Naive thymus-derived CD8-positive, alpha-beta T cell (primary cell): Measurements from ENCODE around the gene IGFBP5. TPM values are rescaled to one million over a fixed set of nuclear protein-coding genes. Genes with fewer than 3 reads are reported as not detected.

Experiments used
- ATAC-seq, 2 donors: fragments of 150-1000 bp; cut with Tn5 transposase in 1 of 2; sonication (Bioruptor Pico), chemical (Tn5 transposase) in 1 of 2; 1 replicate in 1 of 2; 2 replicates in 1 of 2; pipeline ENCODE4 v1.10.0; 2021; ENCODE audit warnings: mild to moderate bottlenecking in 2 of 2, moderate library complexity in 2 of 2
- POLR2A ChIA-PET: fragments of 350-600 bp; sonication (Branson Sonifier 250); formaldehyde crosslinking; loops from one replicate; lab custom pipeline; 2021; ENCODE audit warnings: antibody characterized with exemption; lab: Charles Lee
- DNase-seq, 10 donors: peaks; one replicate each; pipeline versions ENCODE4 v3.0.0 to v3.0.0-alpha.2; 2020 to 2022
- H3K27ac Mint-ChIP-seq, 10 donors: one replicate each; pipeline ENCODE4 v1.8.0; 2020 to 2022; ENCODE audit warnings: mild to moderate bottlenecking in 10 of 10, mixed read lengths in 10 of 10, moderate library complexity in 4 of 10, inconsistent platforms in 1 of 10
- H3K27me3 Mint-ChIP-seq, 5 donors: one replicate each; pipeline ENCODE4 v1.8.0; 2021 to 2022; ENCODE audit warnings: mixed read lengths in 5 of 5
- H3K36me3 Mint-ChIP-seq, 3 donors: one replicate each; pipeline ENCODE4 v1.8.0; 2020 to 2022; ENCODE audit warnings: mixed read lengths in 3 of 3, mild to moderate bottlenecking in 2 of 3, inconsistent platforms in 1 of 3
- H3K4me1 Mint-ChIP-seq, 4 donors: one replicate each; pipeline ENCODE4 v1.8.0; 2021 to 2022; ENCODE audit warnings: mixed read lengths in 4 of 4
- H3K4me3 Mint-ChIP-seq, 10 donors: one replicate each; pipeline ENCODE4 v1.8.0; 2020 to 2022; ENCODE audit warnings: mild to moderate bottlenecking in 10 of 10, mixed read lengths in 10 of 10, moderate library complexity in 6 of 10, inconsistent platforms in 1 of 10
- H3K9me3 Mint-ChIP-seq, 9 donors: one replicate each; pipeline ENCODE4 v1.8.0; 2020 to 2022; ENCODE audit warnings: mixed read lengths in 9 of 9, mild to moderate bottlenecking in 3 of 9, inconsistent platforms in 1 of 9, moderate library complexity in 1 of 9
- polyA plus RNA-seq, 3 donors: library from polyadenylated mRNA; unstranded; fragments of 300-500 nt; fragmentation: Illumina TruSeq; gene quantifications; one replicate each; pipeline ENCODE4 v1.2.3, GENCODE V29; 2021
- total RNA-seq, 8 experiments: library from RNA in 2 of 8; stranded (reverse) in 2 of 8; gene quantifications; one replicate each; pipeline ENCODE4 v1.2.3 and lab custom pipeline; 2021 to 2026

The IGFBP5 gene, protein sequence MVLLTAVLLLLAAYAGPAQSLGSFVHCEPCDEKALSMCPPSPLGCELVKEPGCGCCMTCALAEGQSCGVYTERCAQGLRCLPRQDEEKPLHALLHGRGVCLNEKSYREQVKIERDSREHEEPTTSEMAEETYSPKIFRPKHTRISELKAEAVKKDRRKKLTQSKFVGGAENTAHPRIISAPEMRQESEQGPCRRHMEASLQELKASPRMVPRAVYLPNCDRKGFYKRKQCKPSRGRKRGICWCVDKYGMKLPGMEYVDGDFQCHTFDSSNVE
- total RNA-seq (not detected), polyA plus RNA-seq (not detected), total RNA-seq (lab: John Stamatoyannopoulos, UW) (0 to 0.42 (median 0.06) reads per million in 6 experiments)

DNA sequence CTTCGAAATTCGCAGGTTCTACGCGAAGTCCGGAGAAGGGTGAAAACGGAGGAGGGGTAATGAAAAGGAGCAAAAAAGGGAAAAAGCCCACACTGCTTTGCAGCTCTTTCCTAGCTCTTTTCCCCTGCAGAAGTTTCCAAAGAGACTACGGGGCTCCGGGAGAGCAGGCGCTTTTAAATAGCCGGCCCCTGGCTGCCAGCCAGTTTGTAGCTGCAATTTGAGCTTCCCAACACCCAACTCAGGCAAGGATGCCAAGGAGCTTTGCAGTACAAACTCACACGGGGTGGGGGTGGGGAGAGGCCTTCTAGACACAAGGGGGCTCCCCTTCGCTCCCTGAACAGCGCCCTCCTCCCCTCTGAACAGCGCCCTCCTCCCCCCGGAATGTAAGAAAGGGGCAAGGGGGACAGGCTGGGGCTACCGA is at the start of gene IGFBP5:
Gene IGFBP5 (minus strand): TSS at position 149 of the 421 bp plus-strand sequence. CDS start 774 bp downstream, outside the sequence.
- H3K27ac Mint-ChIP-seq, result peak within 1 kb of the TSS in 1 of 10 donors; percentile 18
- peaks cover 26 to 75% (median 45%) of the 10 kb centered on the region in 5 donors for H3K27me3 Mint-ChIP-seq
- POLR2A ChIA-PET, result no interaction called here
- ATAC-seq, result no peak
- peaks cover 0 to 2% (median 0%) of the 10 kb centered on the region in 9 donors for H3K9me3 Mint-ChIP-seq
- H3K4me1 Mint-ChIP-seq, result peaks cover 21 to 51% (median 35%) of the 10 kb centered on the region in 4 donors
- peaks cover 0 to 2% (median 0%) of the 10 kb centered on the region in 3 donors for H3K36me3 Mint-ChIP-seq
- peak within 1 kb of the TSS; percentile 71 to 92 (median 82) for H3K4me3 Mint-ChIP-seq
- DNase-seq, result no peak

DNA sequence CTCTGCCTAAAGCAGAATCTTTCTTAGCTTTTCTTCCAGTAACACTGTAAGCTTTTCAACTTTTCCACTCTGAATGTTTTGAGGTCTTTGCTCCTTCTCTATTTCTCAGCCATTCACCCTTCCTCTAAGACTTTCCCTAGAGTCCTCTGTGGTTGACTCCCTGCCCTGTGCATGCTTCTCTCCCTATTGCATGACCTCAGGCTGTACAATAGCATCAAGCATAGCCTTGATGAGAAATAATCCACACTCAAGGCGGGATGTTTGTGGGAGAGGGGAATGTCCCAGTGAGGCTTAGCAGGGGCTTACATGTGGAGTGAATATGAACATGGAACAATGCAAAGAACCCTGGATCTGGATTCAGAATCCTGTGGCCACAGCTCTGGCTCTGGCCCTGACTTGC is 48.4 kb upstream of the IGFBP5 start:
- H3K36me3 Mint-ChIP-seq, result no peaks in the 10 kb centered on the region
- no peaks in the 10 kb centered on the region for H3K4me1 Mint-ChIP-seq
- ATAC-seq (no peak), DNase-seq (no peak)
- H3K27me3 Mint-ChIP-seq, result peaks cover 10 to 39% (median 25%) of the 10 kb centered on the region in 5 donors
- POLR2A ChIA-PET, result no interaction called here
- H3K4me3 Mint-ChIP-seq, result no peak overlapping the region
- H3K9me3 Mint-ChIP-seq, result peaks cover 0 to 13% (median 0%) of the 10 kb centered on the region in 9 donors
- H3K27ac Mint-ChIP-seq, result no peak overlapping the region

DNA sequence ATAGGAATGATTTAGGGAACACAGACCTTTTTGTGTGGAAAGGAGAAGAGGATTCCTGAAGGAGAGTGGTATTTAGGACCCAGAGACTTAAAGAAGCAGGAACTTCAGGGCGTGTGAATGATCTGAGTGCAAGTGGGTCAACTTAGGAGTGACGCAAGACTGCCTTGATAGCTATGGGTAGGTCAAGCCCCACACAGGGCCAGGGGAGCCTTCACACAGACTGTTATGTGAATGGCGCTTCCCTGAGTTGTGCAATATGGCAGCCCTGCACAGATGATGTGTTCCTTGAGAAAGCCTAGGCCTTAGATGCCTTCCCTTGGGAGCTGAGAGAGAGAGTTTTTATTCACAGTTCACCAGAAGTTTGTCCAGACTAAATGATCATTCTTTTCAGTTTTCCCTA is 47.1 kb upstream of the IGFBP5 start:
- no peak overlapping the region for H3K27ac Mint-ChIP-seq
- no peaks in the 10 kb centered on the region for H3K4me1 Mint-ChIP-seq
- H3K4me3 Mint-ChIP-seq, result no peak overlapping the region
- H3K36me3 Mint-ChIP-seq, result no peaks in the 10 kb centered on the region
- no peak for DNase-seq
- H3K27me3 Mint-ChIP-seq, result peaks cover 8 to 26% (median 18%) of the 10 kb centered on the region in 5 donors
- ATAC-seq, result no peak
- POLR2A ChIA-PET, result no interaction called here
- no peaks in the 10 kb centered on the region for H3K9me3 Mint-ChIP-seq

DNA sequence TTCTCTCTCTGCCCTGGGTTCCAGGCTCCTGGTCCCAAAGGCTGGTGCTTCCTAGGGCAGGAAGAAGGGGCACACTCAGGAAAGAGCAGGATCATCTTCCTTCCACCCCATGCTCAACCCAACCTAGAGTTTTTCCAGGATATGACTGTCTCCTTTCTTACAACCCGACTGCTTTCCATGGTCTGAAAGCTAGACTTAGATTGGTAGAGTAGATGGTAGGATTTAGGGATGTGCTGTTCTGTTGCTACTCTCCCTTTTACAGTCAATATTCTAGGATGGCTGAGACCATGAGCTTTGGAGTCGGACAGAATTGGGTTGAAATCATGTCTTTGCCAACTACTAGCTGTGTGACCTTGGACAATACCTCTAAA is 45.9 kb upstream of the IGFBP5 start:
- Mint-ChIP-seq H3K4me1 (no peaks in the 10 kb centered on the region), H3K27ac (no peak overlapping the region), H3K36me3 (no peaks in the 10 kb centered on the region), H3K27me3 (peaks cover 6 to 18% (median 15%) of the 10 kb centered on the region in 5 donors), H3K4me3 (no peak overlapping the region), H3K9me3 (no peaks in the 10 kb centered on the region)
- DNase-seq (no peak), ATAC-seq (no peak)
- POLR2A ChIA-PET, result no interaction called here

DNA sequence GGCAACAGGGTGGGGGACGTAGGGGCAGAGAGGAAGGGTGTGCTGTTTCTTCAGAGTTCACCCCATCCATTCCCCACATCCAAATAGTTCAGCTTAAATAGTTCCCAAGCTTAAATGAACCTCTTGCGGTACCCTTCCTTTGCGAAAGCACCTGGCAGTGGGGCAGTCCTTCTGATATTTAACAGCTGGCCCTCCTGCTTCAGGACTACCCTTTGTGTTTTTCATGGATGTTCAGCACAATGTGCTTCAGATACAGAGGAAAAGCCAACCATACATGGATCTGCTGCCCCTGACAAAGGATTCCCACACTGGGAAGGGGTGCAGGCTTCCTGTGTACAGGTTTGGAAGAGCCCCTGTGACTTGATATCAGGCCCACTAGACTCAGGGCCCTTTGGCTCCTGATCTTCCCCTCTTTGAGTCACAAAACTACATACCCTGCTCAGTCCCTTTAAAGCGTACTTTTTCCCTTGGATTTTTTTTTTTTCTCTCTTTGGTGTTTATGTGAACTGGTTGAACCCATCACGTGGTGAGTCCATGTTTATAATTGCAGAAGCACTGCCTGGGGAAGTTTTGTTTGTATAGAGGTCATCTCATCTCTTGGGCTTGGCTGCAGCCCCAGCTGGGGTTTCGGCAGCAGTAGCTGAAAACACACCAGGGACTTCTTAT is 45.3 kb upstream of the IGFBP5 start:
- Mint-ChIP-seq H3K9me3 (no peaks in the 10 kb centered on the region), H3K27ac (no peak overlapping the region), H3K36me3 (no peaks in the 10 kb centered on the region), H3K27me3 (peaks cover 5 to 16% (median 15%) of the 10 kb centered on the region in 5 donors), H3K4me3 (no peak overlapping the region), H3K4me1 (no peaks in the 10 kb centered on the region)
- POLR2A ChIA-PET, result no interaction called here
- DNase-seq (no peak), ATAC-seq (no peak)

DNA sequence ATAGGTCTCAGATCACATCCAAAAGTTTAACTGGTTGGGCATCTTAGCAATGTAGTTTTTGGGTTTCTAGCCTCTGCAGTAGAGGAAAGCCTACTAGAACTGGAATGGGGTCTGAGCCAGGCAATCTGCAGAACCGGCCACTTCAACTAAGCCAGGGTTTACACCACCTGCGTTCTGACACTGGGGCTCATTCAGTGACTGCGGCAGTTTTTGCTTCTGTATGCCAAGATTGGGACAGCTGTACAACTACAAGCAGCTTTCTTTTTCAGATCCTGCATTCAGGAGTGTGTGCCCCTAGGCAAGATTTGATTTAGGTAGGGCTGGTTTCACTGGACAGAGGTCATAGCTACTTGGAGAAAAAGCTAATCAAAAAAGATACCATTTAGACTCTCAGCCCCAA is 43.7 kb upstream of the IGFBP5 start:
- H3K4me3 Mint-ChIP-seq, result no peak overlapping the region
- H3K27me3 Mint-ChIP-seq, result peaks cover 0 to 15% (median 10%) of the 10 kb centered on the region in 5 donors
- H3K36me3 Mint-ChIP-seq, result no peaks in the 10 kb centered on the region
- no peaks in the 10 kb centered on the region for H3K9me3 Mint-ChIP-seq
- ATAC-seq (no peak), DNase-seq (no peak)
- H3K4me1 Mint-ChIP-seq, result no peaks in the 10 kb centered on the region
- POLR2A ChIA-PET, result no interaction called here
- no peak overlapping the region for H3K27ac Mint-ChIP-seq

DNA sequence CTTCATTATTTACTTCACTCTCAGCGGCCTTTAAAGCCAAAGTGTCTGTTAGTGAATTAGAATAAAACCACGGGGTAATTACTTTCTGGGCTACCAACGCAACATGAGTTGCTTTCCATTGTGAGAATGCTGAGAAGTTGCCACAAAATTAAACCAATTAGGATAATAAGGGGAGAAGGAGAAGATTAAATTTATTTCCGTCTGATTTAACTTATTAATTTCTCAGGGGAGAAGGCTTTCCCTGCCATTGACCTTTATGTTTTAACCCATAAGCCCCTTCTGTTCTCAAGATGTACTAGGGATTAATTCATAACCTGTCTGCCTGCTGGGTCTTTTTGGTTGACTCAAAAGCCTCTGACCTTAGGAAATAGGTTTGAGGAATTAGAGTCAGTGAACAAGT is 42.3 kb upstream of the IGFBP5 start:
- Mint-ChIP-seq H3K4me3 (no peak overlapping the region), H3K27me3 (peaks cover 0 to 18% (median 10%) of the 10 kb centered on the region in 5 donors), H3K36me3 (no peaks in the 10 kb centered on the region), H3K27ac (no peak overlapping the region), H3K9me3 (no peaks in the 10 kb centered on the region), H3K4me1 (no peaks in the 10 kb centered on the region)
- ATAC-seq (no peak), DNase-seq (no peak)
- POLR2A ChIA-PET, result no interaction called here

DNA sequence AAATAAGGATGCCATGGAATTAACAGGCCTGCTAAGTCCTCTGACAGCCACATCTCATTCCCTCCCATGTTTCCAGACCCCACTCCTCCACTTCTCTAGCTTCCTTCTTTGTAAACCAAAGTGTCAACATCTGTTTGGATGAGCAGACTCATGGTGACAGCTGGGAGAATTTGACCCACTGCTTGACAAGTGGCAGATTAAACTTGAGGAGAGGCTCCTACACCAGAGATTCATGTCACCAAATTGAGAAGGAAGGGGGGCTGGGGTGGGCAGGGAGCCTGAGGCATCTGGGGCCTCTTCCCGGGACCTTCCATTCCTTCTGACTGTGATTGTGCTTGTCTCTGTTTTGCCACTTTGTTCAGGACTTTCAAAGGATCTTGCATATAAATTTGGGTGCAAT is 41.0 kb upstream of the IGFBP5 start:
- Mint-ChIP-seq H3K36me3 (no peaks in the 10 kb centered on the region), H3K27me3 (peaks cover 1 to 20% (median 7%) of the 10 kb centered on the region in 5 donors)
- no peak for ATAC-seq

DNA sequence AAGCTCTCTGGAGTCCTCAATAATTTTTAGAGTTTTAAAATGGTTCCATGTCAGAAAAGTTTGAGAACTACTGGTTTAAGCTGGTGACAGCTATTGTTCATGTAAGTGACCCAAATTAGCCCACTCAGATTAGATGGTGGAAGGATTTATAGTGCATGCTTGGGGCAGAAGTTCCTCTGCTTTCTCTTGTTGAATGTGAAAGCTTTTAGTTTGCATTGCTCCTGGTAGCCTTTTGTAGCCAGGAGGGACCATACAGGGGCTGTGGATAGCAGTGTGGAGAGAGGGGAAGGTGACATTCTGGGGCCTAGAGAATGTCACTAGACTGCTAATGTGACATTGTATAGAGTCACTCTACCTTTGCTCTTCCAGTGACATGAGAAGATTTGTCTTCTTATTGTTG is 40.3 kb upstream of the IGFBP5 start:
- Mint-ChIP-seq H3K9me3 (no peaks in the 10 kb centered on the region), H3K27me3 (peaks cover 1 to 16% (median 7%) of the 10 kb centered on the region in 5 donors), H3K36me3 (no peaks in the 10 kb centered on the region), H3K4me3 (no peak overlapping the region), H3K4me1 (no peaks in the 10 kb centered on the region), H3K27ac (no peak overlapping the region)
- DNase-seq (no peak), ATAC-seq (no peak)
- POLR2A ChIA-PET, result interaction anchor here (0.6 kb wide), 1 partner anchor 32 kb away, joined by 4 read pairs; no protein-coding TSS in a partner anchor

More for the DNA sequence above, 41.0 kb upstream of the IGFBP5 start:
- Mint-ChIP-seq H3K27ac (no peak overlapping the region), H3K4me1 (no peaks in the 10 kb centered on the region), H3K4me3 (no peak overlapping the region), H3K9me3 (no peaks in the 10 kb centered on the region)
- POLR2A ChIA-PET, result no interaction called here
- no peak for DNase-seq

DNA sequence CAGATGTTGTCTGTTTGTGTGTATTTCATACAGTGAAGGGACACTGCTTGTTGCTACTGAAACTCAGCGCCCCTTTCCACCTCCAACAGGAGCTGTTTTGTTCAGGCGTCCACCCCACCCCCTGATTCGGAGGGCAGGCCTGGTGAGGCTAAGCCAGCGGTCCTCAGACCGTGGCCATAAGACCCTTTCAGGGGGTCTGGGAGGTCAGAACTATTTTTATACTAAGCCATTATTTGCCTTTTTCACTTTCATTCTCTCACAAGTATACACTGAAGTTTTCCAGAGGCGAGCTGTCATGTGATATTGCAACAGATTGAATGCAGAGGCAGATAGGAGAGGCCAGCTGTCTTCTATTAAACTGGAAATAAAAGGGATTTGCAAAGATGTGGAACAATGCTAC is 39.7 kb upstream of the IGFBP5 start:
- Mint-ChIP-seq H3K36me3 (no peaks in the 10 kb centered on the region), H3K4me1 (no peaks in the 10 kb centered on the region), H3K27me3 (peaks cover 0 to 15% (median 7%) of the 10 kb centered on the region in 5 donors), H3K4me3 (no peak overlapping the region), H3K9me3 (no peaks in the 10 kb centered on the region), H3K27ac (no peak overlapping the region)
- no peak for ATAC-seq
- POLR2A ChIA-PET, result no interaction called here
- no peak for DNase-seq

DNA sequence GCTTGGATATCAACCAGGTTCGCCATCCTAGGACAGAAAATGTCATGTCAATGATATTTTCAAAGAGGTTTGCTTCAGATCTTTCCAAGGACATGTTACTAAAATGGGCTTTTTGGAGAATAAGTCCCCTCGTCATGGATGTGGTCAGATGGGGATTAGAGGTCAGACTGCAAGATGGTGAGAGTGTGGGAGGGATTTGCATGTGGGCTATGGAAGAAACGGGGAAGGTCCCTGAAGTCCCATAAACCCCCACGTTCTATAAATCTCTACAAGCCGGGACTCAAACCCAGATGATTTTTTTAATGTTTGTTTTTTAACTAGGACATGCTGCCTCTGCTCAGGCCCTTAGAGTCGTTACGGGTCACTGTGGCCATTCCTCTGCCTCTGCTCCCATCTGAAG is 37.7 kb upstream of the IGFBP5 start:
- H3K9me3 Mint-ChIP-seq, result no peaks in the 10 kb centered on the region
- POLR2A ChIA-PET, result no interaction called here

DNA sequence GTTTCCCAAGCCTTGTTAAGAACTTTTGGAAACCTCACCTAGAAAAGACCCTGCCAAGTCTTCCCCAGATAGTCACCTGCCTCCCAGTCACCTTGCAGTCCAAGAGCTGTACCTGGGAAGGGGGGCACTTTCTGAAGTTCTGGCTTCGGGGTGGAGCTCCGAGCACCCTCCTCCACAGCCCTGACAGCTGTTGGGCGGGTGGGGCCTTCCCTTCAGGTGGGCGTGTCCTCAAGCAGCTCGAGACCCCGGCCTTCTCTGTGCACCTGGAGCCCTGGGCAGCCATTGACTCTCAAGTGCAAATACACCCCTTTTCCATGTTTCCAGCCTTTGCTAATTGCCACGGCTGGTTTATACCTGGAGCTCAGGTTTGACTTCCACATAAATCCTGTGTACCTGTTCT is 37.0 kb upstream of the IGFBP5 start:
- Mint-ChIP-seq H3K9me3 (no peaks in the 10 kb centered on the region), H3K36me3 (no peaks in the 10 kb centered on the region), H3K27me3 (peaks cover 0 to 15% (median 4%) of the 10 kb centered on the region in 5 donors), H3K27ac (no peak overlapping the region), H3K4me1 (peaks cover 0 to 2% (median 0%) of the 10 kb centered on the region in 4 donors), H3K4me3 (no peak overlapping the region)
- POLR2A ChIA-PET, result no interaction called here
- DNase-seq (no peak), ATAC-seq (no peak)

More for the DNA sequence above, 37.7 kb upstream of the IGFBP5 start:
- H3K27me3 Mint-ChIP-seq, result peaks cover 0 to 15% (median 7%) of the 10 kb centered on the region in 5 donors
- H3K4me1 Mint-ChIP-seq, result no peaks in the 10 kb centered on the region
- no peak for DNase-seq
- H3K4me3 Mint-ChIP-seq, result no peak overlapping the region
- no peaks in the 10 kb centered on the region for H3K36me3 Mint-ChIP-seq
- no peak overlapping the region for H3K27ac Mint-ChIP-seq
- no peak for ATAC-seq

DNA sequence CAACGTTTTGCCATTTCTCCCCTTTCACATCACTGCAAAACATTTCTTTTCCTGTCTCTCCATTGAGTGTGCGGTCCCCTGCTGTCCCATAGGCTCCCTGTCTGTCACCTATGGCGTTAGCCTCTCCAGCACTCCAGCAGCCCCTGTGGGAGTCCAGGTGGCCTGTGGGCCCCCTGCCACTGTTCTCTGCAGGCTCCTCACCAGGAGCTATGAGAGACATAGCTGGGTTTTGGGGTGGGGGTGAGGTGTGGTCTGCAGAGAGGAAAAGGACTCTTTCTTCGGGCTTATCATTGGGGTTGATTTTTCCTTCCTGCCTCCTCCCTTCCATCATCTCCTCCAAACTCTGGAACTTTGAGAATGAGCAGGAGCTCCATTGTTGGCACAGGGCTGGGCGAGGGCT is 36.1 kb upstream of the IGFBP5 start:
- Mint-ChIP-seq H3K4me1 (peaks cover 0 to 2% (median 0%) of the 10 kb centered on the region in 4 donors), H3K27ac (no peak overlapping the region), H3K9me3 (no peaks in the 10 kb centered on the region), H3K36me3 (no peaks in the 10 kb centered on the region), H3K27me3 (peaks cover 0 to 15% (median 4%) of the 10 kb centered on the region in 5 donors), H3K4me3 (no peak overlapping the region)
- DNase-seq (no peak), ATAC-seq (no peak)
- POLR2A ChIA-PET, result no interaction called here
